IPS-18a (cell line): Measurements from ENCODE around the gene M1AP.
"Not testable (repeated sequence)": the region's sequence is repeated elsewhere in the genome, so short reads cannot be mapped to it uniquely, and the experiment has no call there.

Experiments used
- H3K27ac ChIP-seq: one replicate; pipeline ENCODE4 v1.5.1; 2013; ENCODE audit warnings: low read length
- H3K27me3 ChIP-seq: one replicate; pipeline ENCODE4 v1.6.1; 2013; ENCODE audit warnings: mild to moderate bottlenecking, low read length; ENCODE audit not compliant: control insufficient read depth, insufficient read depth
- H3K36me3 ChIP-seq: one replicate; pipeline ENCODE4 v1.6.1; 2013; ENCODE audit warnings: low read depth, low read length; ENCODE audit not compliant: control insufficient read depth
- H3K4me1 ChIP-seq: one replicate; pipeline ENCODE4 v1.6.1; 2013; ENCODE audit warnings: low read depth, low read length; ENCODE audit not compliant: control insufficient read depth
- H3K4me3 ChIP-seq: one replicate; pipeline ENCODE4 v1.5.1; 2013; ENCODE audit warnings: low read length
- H3K9ac ChIP-seq: one replicate; pipeline ENCODE4 v1.6.1; 2013; ENCODE audit warnings: mild to moderate bottlenecking, low read length, moderate library complexity
- H3K9me3 ChIP-seq: one replicate; pipeline ENCODE4 v1.6.1; 2013; ENCODE audit warnings: low read depth, low read length; ENCODE audit not compliant: control insufficient read depth

The M1AP gene

DNA sequence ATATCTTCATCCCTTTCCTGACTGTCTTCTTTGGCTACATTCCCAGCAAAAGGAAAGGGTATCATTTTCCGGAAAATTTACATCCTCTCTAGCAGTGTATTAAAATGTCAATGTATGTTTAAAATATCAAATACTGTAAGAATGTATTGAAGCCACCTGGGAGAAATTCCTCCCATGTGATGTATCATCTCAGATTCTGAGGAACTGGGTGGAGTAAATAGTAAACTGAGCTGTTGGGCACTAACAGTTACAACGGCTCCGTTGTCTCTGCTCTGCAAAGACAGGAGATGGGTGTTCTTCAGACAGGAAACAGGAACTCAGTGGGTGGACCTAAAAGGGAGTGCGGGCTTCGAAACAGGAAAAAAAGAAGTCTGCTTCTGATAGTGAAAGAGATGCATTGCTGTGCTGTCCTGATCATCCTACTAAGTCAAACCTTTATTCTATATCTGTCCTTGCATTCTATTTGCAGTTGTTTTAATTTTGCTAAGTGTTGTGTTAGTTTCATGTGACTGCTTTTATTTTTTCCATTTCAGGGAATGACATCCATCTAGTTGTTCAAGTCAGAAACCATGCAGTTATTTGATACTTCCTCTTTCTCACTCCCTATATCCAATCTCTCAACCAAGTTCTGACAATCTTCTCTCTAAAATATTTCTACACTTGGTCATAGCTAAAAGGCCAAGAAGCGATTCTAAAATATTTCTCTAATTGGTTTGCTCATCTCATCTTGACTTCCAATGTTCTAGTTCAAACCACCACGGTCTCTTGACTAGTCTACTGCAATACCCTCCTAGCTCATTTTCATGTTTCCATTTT, 74.2 kb downstream of the M1AP start:
- Histone ChIP-seq H3K27ac (no peak overlapping the region), H3K4me1 (no peaks in the 10 kb centered on the region), H3K9ac (no peak overlapping the region), H3K27me3 (peaks cover 27% of the 10 kb centered on the region), H3K36me3 (no peaks in the 10 kb centered on the region), H3K4me3 (no peak overlapping the region), H3K9me3 (no peaks in the 10 kb centered on the region)

DNA sequence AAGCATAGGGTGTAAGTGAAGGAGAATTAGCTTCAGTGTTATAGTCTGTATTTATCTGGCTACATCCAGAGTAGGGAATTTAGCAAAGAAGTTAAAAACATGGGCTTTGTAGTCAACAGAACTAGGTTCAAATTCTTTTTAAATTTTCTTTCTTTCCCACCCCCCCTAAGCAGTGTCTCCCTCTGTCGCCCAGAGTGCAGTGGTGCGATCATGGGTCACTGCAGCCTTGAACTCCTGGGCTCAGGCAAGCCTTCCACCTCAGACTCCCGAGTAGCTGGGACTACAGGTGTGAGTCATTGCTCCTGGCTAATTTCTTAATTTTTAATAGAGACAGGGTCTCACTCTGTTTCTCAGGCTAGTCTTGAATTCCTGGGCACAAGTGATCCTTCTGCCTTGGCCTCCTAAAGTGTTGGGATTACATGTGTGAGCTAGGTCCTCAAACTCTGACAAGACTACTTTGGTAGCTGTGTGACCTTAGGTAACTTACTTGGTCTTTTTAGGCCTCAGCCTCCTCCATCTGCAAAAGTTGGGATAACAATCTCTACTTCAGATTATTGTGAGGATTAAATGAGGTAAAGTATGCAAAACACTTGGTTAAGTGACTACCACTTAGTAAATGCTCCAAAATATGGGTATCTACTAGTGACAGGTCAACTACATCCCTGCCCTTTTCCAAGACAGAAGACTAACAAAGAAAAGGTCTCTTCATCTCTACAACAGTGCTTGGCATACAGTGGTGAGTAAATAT, 75.8 kb downstream of the M1AP start:
- no peak overlapping the region for H3K9ac ChIP-seq
- no peaks in the 10 kb centered on the region for H3K36me3 ChIP-seq
- H3K27ac ChIP-seq: no peak overlapping the region
- peaks cover 41% of the 10 kb centered on the region for H3K27me3 ChIP-seq
- H3K9me3 ChIP-seq: no peaks in the 10 kb centered on the region
- H3K4me3 ChIP-seq: no peak overlapping the region
- no peaks in the 10 kb centered on the region for H3K4me1 ChIP-seq

DNA sequence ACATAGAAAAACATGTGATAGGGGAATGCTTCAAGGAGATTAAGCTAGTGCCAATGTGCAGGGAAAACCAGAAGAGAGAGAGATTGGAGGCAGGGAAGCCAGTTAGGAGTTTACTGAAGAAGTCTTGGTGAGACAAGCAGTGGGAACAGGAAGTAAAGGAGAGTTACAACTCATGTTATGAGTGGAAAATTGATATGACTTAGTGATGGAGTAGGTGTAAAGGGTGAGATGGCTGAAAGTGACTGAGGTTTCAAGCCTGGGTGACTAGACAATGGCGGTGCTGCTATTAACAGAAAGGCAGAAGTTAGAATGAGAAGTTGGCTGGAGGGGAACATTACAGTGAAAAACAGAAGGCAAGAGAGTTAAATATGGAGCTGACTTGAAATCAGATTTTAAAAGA, 77.1 kb downstream of the M1AP start:
- Histone ChIP-seq H3K4me1 (no peaks in the 10 kb centered on the region), H3K4me3 (no peak overlapping the region), H3K36me3 (no peaks in the 10 kb centered on the region), H3K27ac (no peak overlapping the region), H3K9ac (no peak overlapping the region), H3K27me3 (peaks cover 35% of the 10 kb centered on the region), H3K9me3 (no peaks in the 10 kb centered on the region)

DNA sequence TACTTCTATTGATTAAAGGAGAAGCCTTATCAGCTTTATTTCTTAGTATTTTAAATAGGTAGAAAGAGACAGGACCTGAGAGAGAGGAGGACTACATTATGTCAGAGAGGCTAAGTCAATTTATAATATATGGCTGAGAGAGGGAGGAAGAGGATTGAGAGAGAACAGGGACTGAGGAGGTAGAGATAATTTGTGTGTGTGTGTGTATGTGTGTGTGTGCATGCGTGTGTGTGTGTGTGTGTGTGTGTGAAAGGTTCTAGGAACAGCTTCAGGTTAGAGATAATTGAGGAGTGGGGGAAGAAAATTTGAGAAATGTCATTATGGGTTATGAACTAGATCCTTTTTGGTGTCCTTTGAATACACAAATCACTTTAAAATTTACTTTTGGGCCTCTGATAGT, 78.4 kb downstream of the M1AP start:
- Histone ChIP-seq H3K4me1 (no peaks in the 10 kb centered on the region), H3K9me3 (no peaks in the 10 kb centered on the region), H3K36me3 (no peaks in the 10 kb centered on the region), H3K4me3 (no peak overlapping the region), H3K27me3 (peaks cover 24% of the 10 kb centered on the region), H3K27ac (no peak overlapping the region), H3K9ac (no peak overlapping the region)

DNA sequence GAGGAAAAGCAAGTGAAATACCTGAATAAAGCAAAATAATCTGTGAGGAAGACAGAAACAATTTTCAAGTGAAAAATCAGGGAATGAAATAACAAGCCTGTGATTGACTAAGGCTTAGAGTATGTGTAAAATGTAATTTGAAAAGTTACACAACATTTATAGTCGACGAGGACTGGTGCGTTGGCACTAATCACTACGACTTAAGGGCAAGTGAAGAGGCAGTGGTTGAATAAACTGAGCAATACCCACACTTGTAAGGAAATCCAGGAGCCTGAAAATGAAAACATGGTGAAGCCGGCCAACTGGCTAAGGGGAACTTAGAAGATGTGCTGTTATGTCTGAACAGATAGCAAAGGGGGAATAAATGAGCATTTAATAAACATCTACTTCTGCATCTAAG, 80.2 kb downstream of the M1AP start:
- Histone ChIP-seq H3K4me1 (no peaks in the 10 kb centered on the region), H3K27ac (no peak overlapping the region), H3K27me3 (peaks cover 32% of the 10 kb centered on the region), H3K4me3 (no peak overlapping the region), H3K9ac (no peak overlapping the region), H3K9me3 (no peaks in the 10 kb centered on the region), H3K36me3 (no peaks in the 10 kb centered on the region)

DNA sequence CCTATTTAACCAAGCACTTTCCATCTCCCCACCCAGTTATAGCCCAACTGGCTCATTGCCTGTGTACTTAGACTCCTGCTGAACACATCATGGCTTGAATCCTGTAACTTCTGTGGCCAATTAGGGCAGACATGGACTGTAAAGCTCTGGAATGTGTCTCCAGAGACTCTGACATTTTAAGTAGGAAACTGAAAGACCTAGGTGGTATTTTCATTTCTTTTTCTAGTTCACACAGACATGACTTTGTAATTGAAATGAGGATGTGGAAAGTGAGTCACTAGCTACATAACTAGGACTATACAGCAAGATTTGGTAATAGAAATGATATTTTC, 81.4 kb downstream of the M1AP start:
- no peak overlapping the region for H3K27ac ChIP-seq
- H3K36me3 ChIP-seq: no peaks in the 10 kb centered on the region
- peaks cover 36% of the 10 kb centered on the region for H3K27me3 ChIP-seq
- no peak overlapping the region for H3K9ac ChIP-seq
- H3K9me3 ChIP-seq: no peaks in the 10 kb centered on the region
- H3K4me1 ChIP-seq: no peaks in the 10 kb centered on the region
- H3K4me3 ChIP-seq: no peak overlapping the region

DNA sequence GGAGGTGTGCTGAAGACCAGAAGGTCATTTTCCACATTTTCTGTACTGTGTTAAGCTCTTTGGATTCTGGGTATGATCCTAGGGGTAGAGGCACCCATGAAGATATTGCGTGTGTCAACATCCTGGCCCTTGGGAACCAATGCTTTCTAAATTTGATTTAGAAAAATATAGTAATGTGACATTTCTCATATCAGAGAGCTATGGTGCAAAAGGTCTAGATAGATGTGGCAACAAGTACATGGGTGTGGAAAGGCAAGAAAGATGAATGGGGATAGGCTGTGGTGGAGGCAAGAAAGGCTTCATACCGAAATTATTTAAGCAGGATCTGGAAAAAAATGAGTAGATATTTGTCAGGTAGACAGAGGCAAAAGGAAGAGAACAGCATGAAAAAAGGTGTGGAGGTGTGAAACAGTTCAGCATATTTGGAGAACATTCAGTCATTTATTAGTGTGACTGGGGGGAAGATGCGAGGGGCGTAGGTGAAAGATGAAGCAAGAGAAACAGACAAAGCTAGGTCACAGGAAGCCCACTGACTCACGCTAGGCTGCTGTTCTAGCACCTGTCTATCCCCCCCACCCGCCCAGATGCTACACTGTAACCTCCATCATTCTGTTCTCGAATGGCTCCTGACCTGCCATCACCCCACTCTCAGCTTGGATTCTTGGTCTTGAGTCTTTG, 81.9 kb downstream of the M1AP start:
- Histone ChIP-seq H3K36me3 (no peaks in the 10 kb centered on the region), H3K9me3 (no peaks in the 10 kb centered on the region), H3K4me1 (no peaks in the 10 kb centered on the region), H3K27ac (no peak overlapping the region), H3K4me3 (no peak overlapping the region), H3K27me3 (peaks cover 41% of the 10 kb centered on the region), H3K9ac (no peak overlapping the region)

DNA sequence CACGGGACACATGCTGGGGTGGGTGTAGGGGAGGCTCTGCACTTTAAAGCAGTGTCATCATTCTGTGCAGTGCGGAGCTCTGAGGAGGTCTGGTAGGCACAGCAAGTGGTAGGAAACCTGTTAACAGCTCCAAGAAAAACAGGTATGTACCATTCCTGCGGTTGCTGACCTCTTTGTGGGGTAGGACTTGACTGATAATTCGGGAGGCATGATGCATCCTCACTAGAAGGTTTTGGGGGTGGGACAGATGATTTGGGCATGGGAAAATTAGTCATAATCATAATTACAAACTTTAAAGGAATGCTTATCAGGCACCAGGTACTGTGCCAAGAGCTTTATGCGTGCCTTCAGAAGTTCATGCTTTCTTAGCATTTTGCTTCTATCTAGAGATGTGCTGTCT, 83.9 kb downstream of the M1AP start:
- Histone ChIP-seq H3K4me1 (peaks cover 12% of the 10 kb centered on the region), H3K9me3 (no peaks in the 10 kb centered on the region), H3K36me3 (no peaks in the 10 kb centered on the region), H3K27me3 (peaks cover 40% of the 10 kb centered on the region), H3K9ac (no peak overlapping the region), H3K27ac (no peak overlapping the region), H3K4me3 (no peak overlapping the region)

DNA sequence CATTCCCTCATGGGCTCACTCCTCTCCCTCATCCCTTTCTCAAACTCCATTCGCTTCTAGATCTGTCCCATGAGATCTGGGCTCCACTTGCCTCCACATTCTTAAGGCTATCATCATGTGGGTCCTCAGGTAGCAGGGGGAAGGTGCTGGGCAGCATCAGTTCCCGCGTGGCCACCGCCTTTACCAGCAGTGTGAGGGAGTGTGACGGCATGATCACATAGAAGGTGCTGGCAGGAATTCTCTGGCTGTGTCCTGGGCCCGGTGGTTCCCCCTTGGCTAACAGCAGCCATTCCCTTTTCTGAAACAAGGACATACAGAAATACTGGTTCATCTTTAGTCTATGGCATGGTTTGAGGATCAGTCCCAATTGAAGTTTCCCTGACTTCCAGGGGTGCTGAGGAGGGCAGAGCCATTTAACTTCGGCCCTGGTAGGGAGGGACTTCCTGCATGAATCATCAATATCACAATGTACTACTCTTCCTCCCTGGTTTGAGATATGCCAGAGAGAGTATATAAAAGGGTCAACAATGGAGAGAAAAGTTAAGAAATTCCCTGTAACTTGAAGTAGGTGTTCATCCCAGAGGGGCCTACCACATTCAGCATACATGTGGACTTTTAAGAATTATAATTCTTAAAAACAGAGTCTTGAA, 85.9 kb downstream of the M1AP start:
- no peak overlapping the region for H3K27ac ChIP-seq
- no peaks in the 10 kb centered on the region for H3K9me3 ChIP-seq
- no peaks in the 10 kb centered on the region for H3K36me3 ChIP-seq
- H3K27me3 ChIP-seq: peaks cover 25% of the 10 kb centered on the region
- H3K4me3 ChIP-seq: no peak overlapping the region
- no peak overlapping the region for H3K9ac ChIP-seq
- H3K4me1 ChIP-seq: peaks cover 12% of the 10 kb centered on the region

DNA sequence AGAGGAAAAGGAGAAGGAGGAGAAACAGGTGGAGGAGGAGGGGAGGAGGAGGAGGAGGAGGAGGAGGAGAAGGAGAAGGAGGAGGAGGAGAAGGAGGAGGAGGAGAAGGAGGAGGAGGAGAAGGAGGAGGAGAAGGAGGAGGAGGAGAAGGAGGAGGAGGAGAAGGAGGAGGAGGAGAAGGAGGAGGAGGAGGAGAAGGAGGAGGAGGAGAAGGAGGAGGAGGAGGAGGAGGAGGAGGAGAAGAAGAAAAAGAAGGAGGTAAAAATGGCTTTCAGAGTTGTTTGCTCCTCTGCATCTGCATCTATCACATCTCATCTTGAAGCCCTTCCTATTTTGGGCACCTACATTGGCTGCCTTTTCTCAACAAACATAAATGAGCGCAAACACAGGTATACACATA, 87.1 kb downstream of the M1AP start:
- not testable (repeated sequence) for H3K27ac ChIP-seq, H3K4me3 ChIP-seq, H3K9ac ChIP-seq, H3K36me3 ChIP-seq, H3K9me3 ChIP-seq
- peaks cover 28% of the 10 kb centered on the region for H3K27me3 ChIP-seq
- H3K4me1 ChIP-seq: peaks cover 12% of the 10 kb centered on the region

DNA sequence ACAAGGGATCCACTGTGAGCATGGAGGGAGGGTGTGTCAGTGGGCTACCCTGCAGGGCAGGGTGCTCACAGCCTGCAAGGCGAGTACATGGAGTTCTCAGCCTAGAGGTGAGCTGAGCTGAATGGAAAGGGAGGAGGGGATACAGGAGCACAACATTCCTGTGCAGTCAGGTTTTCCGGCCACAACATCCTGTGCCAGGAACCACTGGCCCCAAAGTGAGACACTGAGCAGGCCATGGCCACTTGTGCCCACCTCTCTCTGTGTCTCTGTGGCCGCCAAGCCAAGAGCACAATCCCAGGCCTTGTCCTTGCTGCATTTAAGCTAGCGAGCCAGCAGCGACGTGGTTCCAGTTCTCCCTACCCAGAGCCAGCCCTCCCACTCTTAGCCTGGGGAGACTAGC, 87.5 kb downstream of the M1AP start:
- Histone ChIP-seq H3K27ac (no peak overlapping the region), H3K9ac (no peak overlapping the region), H3K27me3 (peaks cover 32% of the 10 kb centered on the region), H3K4me3 (no peak overlapping the region), H3K4me1 (peaks cover 12% of the 10 kb centered on the region), H3K36me3 (no peaks in the 10 kb centered on the region), H3K9me3 (no peaks in the 10 kb centered on the region)
